Measurements from ENCODE around the gene IBTK. TPM values are rescaled to one million over a fixed set of nuclear protein-coding genes. Genes with fewer than 3 reads are reported as not detected.
"Not testable (repeated sequence)": the region's sequence is repeated elsewhere in the genome, so short reads cannot be mapped to it uniquely, and the experiment has no call there.

IBTK gene
- total RNA-seq, 2 experiments from 2014 or later: 26.8 to 27.7 TPM

DNA sequence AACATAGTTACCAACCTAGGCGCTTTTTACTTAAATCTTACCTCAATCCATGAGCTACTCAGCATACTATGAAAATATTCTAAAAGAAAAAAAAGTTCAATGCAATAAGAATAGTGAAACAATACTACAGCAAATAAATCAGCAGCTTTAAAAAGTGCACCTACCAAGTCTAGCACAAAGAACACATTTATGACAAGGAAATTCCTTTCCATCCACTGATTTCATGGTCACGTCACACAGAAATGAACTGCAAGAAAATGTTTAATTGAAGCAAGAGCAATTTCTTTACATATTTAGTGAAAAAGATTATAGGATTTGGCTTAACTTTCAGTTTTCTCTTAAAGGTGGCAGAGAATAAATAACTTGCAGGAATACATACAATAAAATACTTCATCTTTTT lies 36.2 kb downstream of the IBTK start:
- H3K4me1 Mint-ChIP-seq (ENCODE audit: low read depth): no peaks in the 10 kb centered on the region
- H3K4me3 Mint-ChIP-seq: no peak overlapping the region
- no peaks in the 10 kb centered on the region for H3K9me3 Mint-ChIP-seq
- TF ChIP-seq, protein P1, sequence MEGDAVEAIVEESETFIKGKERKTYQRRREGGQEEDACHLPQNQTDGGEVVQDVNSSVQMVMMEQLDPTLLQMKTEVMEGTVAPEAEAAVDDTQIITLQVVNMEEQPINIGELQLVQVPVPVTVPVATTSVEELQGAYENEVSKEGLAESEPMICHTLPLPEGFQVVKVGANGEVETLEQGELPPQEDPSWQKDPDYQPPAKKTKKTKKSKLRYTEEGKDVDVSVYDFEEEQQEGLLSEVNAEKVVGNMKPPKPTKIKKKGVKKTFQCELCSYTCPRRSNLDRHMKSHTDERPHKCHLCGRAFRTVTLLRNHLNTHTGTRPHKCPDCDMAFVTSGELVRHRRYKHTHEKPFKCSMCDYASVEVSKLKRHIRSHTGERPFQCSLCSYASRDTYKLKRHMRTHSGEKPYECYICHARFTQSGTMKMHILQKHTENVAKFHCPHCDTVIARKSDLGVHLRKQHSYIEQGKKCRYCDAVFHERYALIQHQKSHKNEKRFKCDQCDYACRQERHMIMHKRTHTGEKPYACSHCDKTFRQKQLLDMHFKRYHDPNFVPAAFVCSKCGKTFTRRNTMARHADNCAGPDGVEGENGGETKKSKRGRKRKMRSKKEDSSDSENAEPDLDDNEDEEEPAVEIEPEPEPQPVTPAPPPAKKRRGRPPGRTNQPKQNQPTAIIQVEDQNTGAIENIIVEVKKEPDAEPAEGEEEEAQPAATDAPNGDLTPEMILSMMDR (IDR thresholded peaks at IDR 0.05): no peak
- DNase-seq: no peak
- H3K36me3 Mint-ChIP-seq (ENCODE audit: low read depth): peaks cover 35% of the 10 kb centered on the region
- POLR2A ChIA-PET: no interaction called here
- intact Hi-C loops (cut with micrococcal nuclease): no loop called here
- no peaks in the 10 kb centered on the region for H3K27me3 Mint-ChIP-seq
- CTCF ChIA-PET: no interaction called here
- ATAC-seq: no peak
- no peak overlapping the region for H3K27ac Mint-ChIP-seq

DNA sequence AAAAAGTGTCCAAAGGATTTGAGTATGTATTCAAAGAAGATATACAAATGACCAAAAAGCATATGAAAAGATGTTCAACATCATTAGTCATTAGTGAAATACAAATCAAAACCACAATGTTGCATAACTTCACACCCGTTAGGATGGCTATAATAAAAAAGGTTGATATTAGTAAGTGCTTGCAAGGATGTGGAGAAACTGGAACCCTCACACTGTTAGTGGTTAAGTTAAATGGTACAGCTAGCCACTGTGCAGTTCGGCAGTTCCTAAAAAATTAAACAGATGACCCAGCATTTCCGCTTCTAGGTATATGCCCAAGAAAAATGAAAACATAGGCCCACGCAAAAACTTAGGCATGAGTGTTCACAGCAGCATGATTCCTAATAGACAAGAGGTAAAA lies 38.6 kb downstream of the IBTK start:
- no peak for ATAC-seq
- no peak overlapping the region for H3K27ac Mint-ChIP-seq
- TF ChIP-seq, protein P1 (IDR thresholded peaks at IDR 0.05): no peak
- no peaks in the 10 kb centered on the region for H3K9me3 Mint-ChIP-seq
- ChIA-PET POLR2A (no interaction called here), CTCF (no interaction called here)
- H3K27me3 Mint-ChIP-seq: no peaks in the 10 kb centered on the region
- no peak for DNase-seq
- H3K4me3 Mint-ChIP-seq: no peak overlapping the region
- H3K4me1 Mint-ChIP-seq (ENCODE audit: low read depth): peaks cover 2% of the 10 kb centered on the region
- intact Hi-C loops (cut with micrococcal nuclease): no loop called here
- H3K36me3 Mint-ChIP-seq (ENCODE audit: low read depth): peaks cover 39% of the 10 kb centered on the region

DNA sequence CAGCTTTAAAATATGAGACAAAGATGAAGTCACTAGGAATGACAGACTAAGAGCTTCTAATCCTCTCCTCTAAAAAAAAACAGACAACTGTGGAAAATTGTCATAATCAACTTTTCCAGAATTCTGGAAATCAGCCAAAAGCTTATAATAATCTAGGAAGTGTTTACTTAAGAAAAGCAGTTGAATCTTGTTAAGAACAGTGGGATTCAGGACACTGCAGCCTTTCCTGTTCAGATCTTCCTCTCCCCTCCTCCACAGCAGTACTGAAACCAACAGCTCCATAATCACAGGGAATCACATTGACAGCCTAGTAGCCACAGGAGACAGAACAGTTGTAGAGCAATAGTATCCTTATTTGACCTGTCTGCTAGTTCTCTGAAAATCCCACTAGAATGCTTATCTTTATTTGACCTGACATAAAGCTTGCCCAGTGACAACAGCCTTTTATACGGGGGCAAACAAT lies 41.6 kb downstream of the IBTK start:
- DNase-seq: no peak
- H3K4me1 Mint-ChIP-seq (ENCODE audit: low read depth): peaks cover 2% of the 10 kb centered on the region
- H3K4me3 Mint-ChIP-seq: no peak overlapping the region
- H3K27me3 Mint-ChIP-seq: no peaks in the 10 kb centered on the region
- no peaks in the 10 kb centered on the region for H3K9me3 Mint-ChIP-seq
- peaks cover 39% of the 10 kb centered on the region for H3K36me3 Mint-ChIP-seq (ENCODE audit: low read depth)
- intact Hi-C loops (cut with micrococcal nuclease): no loop called here
- ChIA-PET POLR2A (interaction anchor here (0.6 kb wide), 1 partner anchor 23 kb away, joined by 3 read pairs; no protein-coding TSS in a partner anchor), CTCF (interaction anchor here (1.0 kb wide), 1 partner anchor 9 kb away, joined by 3 read pairs; no protein-coding TSS in a partner anchor)
- no peak for ATAC-seq
- TF ChIP-seq, protein P1 (IDR thresholded peaks at IDR 0.05): no peak
- no peak overlapping the region for H3K27ac Mint-ChIP-seq

DNA sequence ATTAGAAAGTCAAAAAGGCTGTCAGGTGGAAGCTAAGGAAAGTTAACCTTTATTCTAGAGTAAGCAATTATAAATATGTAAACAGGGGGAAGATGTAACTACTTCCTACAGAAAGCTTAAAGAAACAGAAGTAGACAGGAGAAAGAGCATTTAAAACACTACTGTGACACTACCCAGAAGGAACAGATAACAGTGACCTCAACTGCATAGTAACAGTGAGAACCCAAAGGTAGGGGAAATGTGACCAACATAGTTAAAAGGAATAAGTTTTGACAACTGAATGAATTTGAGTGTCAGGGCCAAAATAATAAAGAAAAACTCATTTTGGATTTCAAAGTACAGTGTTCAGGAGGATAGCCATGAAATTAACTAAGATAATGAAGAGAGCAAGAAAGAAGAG lies 43.5 kb downstream of the IBTK start:
- Mint-ChIP-seq H3K4me1 (ENCODE audit: low read depth) (peaks cover 2% of the 10 kb centered on the region), H3K4me3 (no peak overlapping the region), H3K27ac (no peak overlapping the region), H3K36me3 (ENCODE audit: low read depth) (peaks cover 44% of the 10 kb centered on the region), H3K27me3 (no peaks in the 10 kb centered on the region), H3K9me3 (no peaks in the 10 kb centered on the region)
- DNase-seq (no peak), ATAC-seq (no peak)
- intact Hi-C loops (cut with micrococcal nuclease): no loop called here
- ChIA-PET POLR2A (no interaction called here), CTCF (no interaction called here)
- TF ChIP-seq, protein P1 (IDR thresholded peaks at IDR 0.05): no peak

DNA sequence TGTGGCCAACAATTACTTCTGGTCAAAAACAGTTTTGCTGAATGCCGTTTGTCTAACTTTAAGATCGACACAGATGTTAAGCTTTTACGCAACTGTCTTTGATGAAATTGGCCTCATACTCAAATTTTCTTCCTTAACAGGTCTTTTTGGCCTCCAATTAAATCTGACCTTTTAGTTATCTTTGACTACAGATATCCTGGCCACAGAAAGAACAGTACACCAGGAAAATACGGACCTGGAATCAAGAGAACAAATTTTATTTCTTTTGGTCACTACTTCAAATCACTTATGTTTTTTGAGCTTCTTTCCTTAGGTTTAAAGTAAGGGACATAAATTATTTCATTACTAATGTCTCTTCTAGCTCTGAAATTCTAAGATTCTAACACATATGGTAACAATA lies 49.8 kb downstream of the IBTK start:
- ChIA-PET POLR2A (no interaction called here), CTCF (no interaction called here)
- Mint-ChIP-seq H3K27ac (no peak overlapping the region), H3K27me3 (no peaks in the 10 kb centered on the region), H3K9me3 (no peaks in the 10 kb centered on the region), H3K36me3 (ENCODE audit: low read depth) (peaks cover 27% of the 10 kb centered on the region), H3K4me3 (no peak overlapping the region), H3K4me1 (ENCODE audit: low read depth) (no peaks in the 10 kb centered on the region)
- ATAC-seq (no peak), DNase-seq (no peak)
- TF ChIP-seq, protein P1 (IDR thresholded peaks at IDR 0.05): no peak
- intact Hi-C loops (cut with micrococcal nuclease): no loop called here

DNA sequence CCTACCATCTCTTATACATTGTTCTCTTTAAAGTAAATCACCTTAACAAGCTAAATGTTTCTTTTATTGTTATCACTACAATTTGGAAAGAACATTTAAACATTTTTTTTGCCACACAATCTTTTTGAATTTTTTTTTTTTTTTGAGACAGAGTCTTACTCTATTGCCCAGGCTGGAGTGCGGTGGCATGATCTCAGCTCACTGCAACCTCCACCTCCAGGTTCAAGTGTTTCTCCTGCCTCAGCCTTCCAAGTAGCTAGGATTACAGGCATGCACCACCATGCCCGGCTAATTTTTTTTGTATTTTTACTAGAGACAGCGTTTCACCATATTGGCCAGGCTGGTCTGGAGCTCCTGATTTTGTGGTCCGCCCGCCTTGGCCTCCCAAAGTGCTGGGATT lies 50.3 kb downstream of the IBTK start:
- H3K9me3 Mint-ChIP-seq; H3K4me1 Mint-ChIP-seq (ENCODE audit: low read depth); H3K27ac Mint-ChIP-seq; DNase-seq; H3K4me3 Mint-ChIP-seq; H3K27me3 Mint-ChIP-seq; intact Hi-C loops (cut with micrococcal nuclease); POLR2A ChIA-PET; ATAC-seq: not testable (repeated sequence)
- CTCF ChIA-PET: interaction anchor here (0.9 kb wide), 1 partner anchor 9 kb away, joined by 3 read pairs; no protein-coding TSS in a partner anchor
- peaks cover 26% of the 10 kb centered on the region for H3K36me3 Mint-ChIP-seq (ENCODE audit: low read depth)
